GM21360 (cell line): ENCODE data around the gene MYOZ2.

Experiments used
- ATAC-seq: cut with Tn5 transposase; IDR thresholded peaks from one replicate; pipeline ENCODE4 v1.9.1; 2021; ENCODE audit warnings: mild to moderate bottlenecking, moderate library complexity; ENCODE audit not compliant: unreplicated experiment

Gene MYOZ2

GRCh38 chr4:119190354-119190753 lies 54.7 kb downstream of the MYOZ2 start:
- no peak for ATAC-seq

GRCh38 chr4:119191505-119191904 lies 55.9 kb downstream of the MYOZ2 start:
- ATAC-seq, result no peak

- ATAC-seq, result no peak
Observed at GRCh38 chr4:119197772-119198212, 62.2 kb downstream of the MYOZ2 start.

- ATAC-seq, result no peak
Observed at GRCh38 chr4:119204916-119205315, 69.3 kb downstream of the MYOZ2 start.

- ATAC-seq, result no peak
Observed at GRCh38 chr4:119205690-119206089, 70.1 kb downstream of the MYOZ2 start.

GRCh38 chr4:119206178-119206577 lies 70.5 kb downstream of the MYOZ2 start:
- ATAC-seq, result no peak

GRCh38 chr4:119207051-119207450 lies 71.4 kb downstream of the MYOZ2 start:
- no peak for ATAC-seq

GRCh38 chr4:119209077-119209476 lies 73.4 kb downstream of the MYOZ2 start:
- no peak for ATAC-seq

- no peak for ATAC-seq
Observed at GRCh38 chr4:119209586-119209985, 74.0 kb downstream of the MYOZ2 start.

GRCh38 chr4:119210775-119211174 lies 75.1 kb downstream of the MYOZ2 start:
- ATAC-seq, result no peak

- ATAC-seq, result peak; percentile 1
Observed at GRCh38 chr4:119211867-119212233, 76.2 kb downstream of the MYOZ2 start.

GRCh38 chr4:119212234-119212963 lies 76.8 kb downstream of the MYOZ2 start, which contains the start of gene USP53:
Gene USP53, plus strand, starts transcription at chr4:119212713. Its CDS starts 27,047 bp downstream, at chr4:119239760.
- peak; percentile 90 for ATAC-seq

- ATAC-seq, result peak; percentile 52
Observed at GRCh38 chr4:119212964-119213606, 77.5 kb downstream of the MYOZ2 start.

GRCh38 chr4:119218093-119218492 lies 82.5 kb downstream of the MYOZ2 start:
- ATAC-seq, result no peak

- ATAC-seq, result no peak
Observed at GRCh38 chr4:119221412-119221811, 85.8 kb downstream of the MYOZ2 start.

GRCh38 chr4:119227690-119228089 lies 92.1 kb downstream of the MYOZ2 start:
- no peak for ATAC-seq

GRCh38 chr4:119228406-119228805 lies 92.8 kb downstream of the MYOZ2 start:
- ATAC-seq, result no peak

GRCh38 chr4:119229908-119230687 lies 94.5 kb downstream of the MYOZ2 start:
- no peak for ATAC-seq

- no peak for ATAC-seq
Observed at GRCh38 chr4:119231491-119231890, 95.9 kb downstream of the MYOZ2 start.

GRCh38 chr4:119232286-119232685 lies 96.7 kb downstream of the MYOZ2 start:
- no peak for ATAC-seq

GRCh38 chr4:119233191-119233590 lies 97.6 kb downstream of the MYOZ2 start:
- no peak for ATAC-seq

- no peak for ATAC-seq
Observed at GRCh38 chr4:119233750-119234149, 98.1 kb downstream of the MYOZ2 start.
